ENCODE data around the gene POLR2C. TPM values are rescaled to one million over a fixed set of nuclear protein-coding genes. Genes with fewer than 3 reads are reported as not detected.
A peak's percentile ranks its signal among the peaks of the same experiment; 100 is the strongest.

The POLR2C gene
- total and polyA plus RNA-seq, 9 donors: 54.9 to 96.9 (median 68.9) TPM

DNA sequence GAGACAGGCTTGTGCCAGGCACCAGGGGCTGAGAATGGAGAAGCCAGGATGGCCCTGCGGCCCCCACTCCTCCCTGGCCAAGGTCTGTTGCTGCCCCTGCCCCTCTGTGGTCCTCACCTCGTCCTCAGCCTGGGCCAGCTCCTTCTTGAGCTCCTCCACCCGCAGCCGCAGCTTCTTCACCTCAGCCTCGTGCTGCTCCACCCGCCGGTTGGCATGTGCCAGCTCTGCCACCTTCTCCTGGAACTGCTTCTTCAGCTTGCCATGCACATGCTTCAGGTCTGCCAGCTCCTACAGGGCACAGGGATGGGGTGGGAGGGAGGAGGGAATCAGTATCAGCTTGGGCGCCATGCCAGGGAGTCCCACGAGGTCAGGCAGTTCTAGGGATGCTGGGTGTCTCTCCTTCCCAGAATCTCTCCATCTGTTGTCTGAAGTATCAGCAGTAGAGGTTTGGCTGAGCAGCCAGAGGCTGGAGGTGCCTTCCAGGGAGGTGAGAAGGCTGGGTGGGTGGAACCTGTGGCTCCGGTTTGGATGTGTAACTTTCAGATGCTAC lies 53.8 kb downstream of the POLR2C start:
- TF ChIP-seq EP300 (IDR thresholded peaks at IDR 0.05) (no peak), POLR2A (IDR thresholded peaks at IDR 0.05) (no peak)
- TF ChIP-seq, protein P1, sequence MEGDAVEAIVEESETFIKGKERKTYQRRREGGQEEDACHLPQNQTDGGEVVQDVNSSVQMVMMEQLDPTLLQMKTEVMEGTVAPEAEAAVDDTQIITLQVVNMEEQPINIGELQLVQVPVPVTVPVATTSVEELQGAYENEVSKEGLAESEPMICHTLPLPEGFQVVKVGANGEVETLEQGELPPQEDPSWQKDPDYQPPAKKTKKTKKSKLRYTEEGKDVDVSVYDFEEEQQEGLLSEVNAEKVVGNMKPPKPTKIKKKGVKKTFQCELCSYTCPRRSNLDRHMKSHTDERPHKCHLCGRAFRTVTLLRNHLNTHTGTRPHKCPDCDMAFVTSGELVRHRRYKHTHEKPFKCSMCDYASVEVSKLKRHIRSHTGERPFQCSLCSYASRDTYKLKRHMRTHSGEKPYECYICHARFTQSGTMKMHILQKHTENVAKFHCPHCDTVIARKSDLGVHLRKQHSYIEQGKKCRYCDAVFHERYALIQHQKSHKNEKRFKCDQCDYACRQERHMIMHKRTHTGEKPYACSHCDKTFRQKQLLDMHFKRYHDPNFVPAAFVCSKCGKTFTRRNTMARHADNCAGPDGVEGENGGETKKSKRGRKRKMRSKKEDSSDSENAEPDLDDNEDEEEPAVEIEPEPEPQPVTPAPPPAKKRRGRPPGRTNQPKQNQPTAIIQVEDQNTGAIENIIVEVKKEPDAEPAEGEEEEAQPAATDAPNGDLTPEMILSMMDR (IDR thresholded peaks at IDR 0.05): no peak
- Histone ChIP-seq H3K27me3 (no peaks in the 10 kb centered on the region), H3K27ac (no peak overlapping the region), H3K36me3 (no peaks in the 10 kb centered on the region), H3K4me1 (ENCODE audit: insufficient read depth) (no peaks in the 10 kb centered on the region), H3K4me3 (no peak overlapping the region), H3K9me3 (no peaks in the 10 kb centered on the region)
- WGBS, 3 donors: 79 to 82% (median 79%) methylated on average over 10 of the region's 10 CpGs
- intact Hi-C loops (cut with DNase I): loop anchor here (5.0 to 10.0 kb wide), 5 partner anchors 51 to 211 kb away; partner anchors contain the start of gene POLR2C (in 1 of the 4)
- no peak for DNase-seq

DNA sequence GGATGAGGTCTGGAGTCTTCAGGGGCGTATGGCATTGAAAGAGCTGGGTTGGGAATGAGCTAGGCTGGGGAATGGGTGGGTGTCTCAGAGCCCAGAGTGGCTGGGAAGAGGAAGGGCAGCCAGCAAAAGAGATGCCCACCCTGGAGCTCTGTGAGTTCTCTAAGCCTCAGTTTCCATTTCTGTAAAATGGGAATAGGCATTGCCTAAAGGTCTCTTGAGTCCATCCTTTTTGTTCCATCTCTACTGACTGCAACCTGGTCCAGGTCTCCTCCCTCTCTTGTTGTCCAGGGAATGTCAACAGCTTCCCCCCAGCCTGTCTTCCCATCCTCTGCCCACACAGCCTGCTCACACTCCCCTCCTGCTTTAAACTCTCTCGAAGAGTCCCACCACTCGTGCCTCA lies 54.3 kb downstream of the POLR2C start:
- no peak for DNase-seq
- Histone ChIP-seq H3K27me3 (no peaks in the 10 kb centered on the region), H3K27ac (no peak overlapping the region), H3K4me1 (ENCODE audit: insufficient read depth) (no peaks in the 10 kb centered on the region), H3K9me3 (no peaks in the 10 kb centered on the region), H3K36me3 (no peaks in the 10 kb centered on the region), H3K4me3 (no peak overlapping the region)
- TF ChIP-seq, protein P1 (IDR thresholded peaks at IDR 0.05): no peak
- TF ChIP-seq EP300 (IDR thresholded peaks at IDR 0.05): no peak
- TF ChIP-seq POLR2A (IDR thresholded peaks at IDR 0.05): no peak
- WGBS, 3 donors: 73 to 79% (median 78%) methylated on average over 3 of the region's 3 CpGs
- intact Hi-C loops (cut with DNase I): loop anchor here (5.0 to 10.0 kb wide), 5 partner anchors 52 to 212 kb away; partner anchors contain the start of gene POLR2C (in 1 of the 4)

DNA sequence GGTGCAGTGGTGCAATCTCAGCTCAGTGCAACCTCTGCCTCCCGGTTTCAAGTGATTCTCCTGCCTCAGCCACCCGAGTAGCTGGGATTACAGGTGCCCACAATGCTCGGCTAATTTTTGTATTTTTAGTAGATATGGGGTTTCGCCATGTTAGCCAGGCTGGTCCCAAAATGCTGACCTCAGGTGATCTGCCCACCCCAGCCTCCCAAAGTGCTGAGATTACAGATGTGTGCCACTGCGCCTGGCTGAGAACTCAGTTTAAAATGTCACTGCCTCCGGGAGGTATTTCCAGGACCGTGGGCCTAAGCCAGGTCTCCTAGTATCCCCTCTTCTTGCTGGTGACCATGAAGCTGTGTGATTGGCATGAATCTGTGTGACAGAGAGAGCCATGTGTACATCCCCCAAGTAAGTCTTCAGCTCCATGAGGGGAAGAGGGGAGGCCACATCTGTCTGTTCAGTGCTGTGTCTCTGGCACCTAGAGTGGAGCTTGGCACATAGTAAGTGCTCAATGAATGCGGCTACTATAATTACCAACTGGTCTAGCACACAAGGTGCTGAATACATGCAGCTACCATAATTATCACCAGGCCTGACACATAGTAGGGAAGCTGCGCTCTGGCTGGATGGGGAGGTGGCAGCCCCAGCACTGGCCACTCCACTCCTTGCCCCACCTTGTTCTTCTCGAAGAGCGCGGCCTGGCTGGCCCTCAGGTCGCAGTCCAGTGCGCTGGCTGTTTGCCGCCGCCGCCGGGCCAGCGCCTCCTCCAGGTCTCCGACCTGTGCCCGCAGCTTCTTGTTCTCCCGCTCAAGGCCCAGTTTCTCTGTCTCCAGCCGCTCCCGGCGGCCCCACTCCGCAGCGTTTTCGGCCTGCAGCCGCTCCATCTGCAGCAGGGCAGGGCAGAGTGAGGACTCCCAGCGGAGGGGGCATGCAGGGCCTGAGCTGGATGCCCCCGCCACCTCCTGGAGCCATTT lies 55.2 kb downstream of the POLR2C start:
- WGBS, 3 donors: 89 to 91% (median 91%) methylated on average over 31 of the region's 31 CpGs
- DNase-seq: no peak
- Histone ChIP-seq H3K4me1 (ENCODE audit: insufficient read depth) (no peaks in the 10 kb centered on the region), H3K27me3 (no peaks in the 10 kb centered on the region), H3K27ac (no peak overlapping the region), H3K36me3 (no peaks in the 10 kb centered on the region), H3K4me3 (no peak overlapping the region), H3K9me3 (no peaks in the 10 kb centered on the region)
- TF ChIP-seq, protein P1 (IDR thresholded peaks at IDR 0.05): no peak
- no peak for TF ChIP-seq POLR2A (IDR thresholded peaks at IDR 0.05)
- intact Hi-C loops (cut with DNase I): loop anchor here (2.0 to 10.0 kb wide), 6 partner anchors 53 to 213 kb away; partner anchors contain the start of gene POLR2C (in 1 of the 4)

DNA sequence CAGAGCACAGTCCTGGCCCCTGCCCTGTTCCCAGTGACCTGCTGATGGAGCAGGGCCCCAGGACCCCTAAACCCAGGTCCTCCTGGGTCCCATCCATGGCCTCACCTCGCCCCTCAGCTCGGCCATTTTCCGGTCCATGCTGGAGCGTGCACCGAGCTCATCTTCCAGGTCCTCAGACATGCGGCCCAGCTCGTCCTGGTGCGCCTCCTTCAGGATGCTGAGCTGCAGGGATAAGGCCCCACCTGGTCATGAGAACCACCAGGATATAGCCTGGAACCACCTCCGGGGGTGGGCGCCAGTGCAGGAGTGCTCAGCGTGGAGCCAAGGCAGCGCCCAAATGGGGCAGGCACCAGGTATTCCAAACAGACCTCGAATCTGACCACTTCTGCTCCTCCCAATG lies 56.0 kb downstream of the POLR2C start:
- Histone ChIP-seq H3K4me1 (ENCODE audit: insufficient read depth) (no peaks in the 10 kb centered on the region), H3K4me3 (no peak overlapping the region), H3K27me3 (no peaks in the 10 kb centered on the region), H3K9me3 (no peaks in the 10 kb centered on the region), H3K27ac (no peak overlapping the region), H3K36me3 (no peaks in the 10 kb centered on the region)
- 86 to 94% (median 90%) methylated on average over 13 of the region's 13 CpGs for WGBS, 3 donors
- intact Hi-C loops (cut with DNase I): loop anchor here (2.0 to 10.0 kb wide), 6 partner anchors 54 to 214 kb away; partner anchors contain the start of gene POLR2C (in 1 of the 4)
- TF ChIP-seq POLR2A (IDR thresholded peaks at IDR 0.05) (no peak), EP300 (IDR thresholded peaks at IDR 0.05) (no peak)
- TF ChIP-seq, protein P1 (IDR thresholded peaks at IDR 0.05): no peak
- peak in 1 of 5 donors; percentile 11 for DNase-seq
